Measurements from ENCODE around the gene PTPRJ.
"Not testable (repeated sequence)": the region's sequence is repeated elsewhere in the genome, so short reads cannot be mapped to it uniquely, and the experiment has no call there.

PTPRJ gene

GRCh38 chr11:48116437-48117228 is 136.3 kb downstream of the PTPRJ start:
- no peak for DNase-seq (ENCODE audit: low read depth)

- no peak for DNase-seq (ENCODE audit: low read depth)
Measured at GRCh38 chr11:48122246-48122645, 141.9 kb downstream of the PTPRJ start.

GRCh38 chr11:48122656-48123055 is 142.3 kb downstream of the PTPRJ start:
- DNase-seq (ENCODE audit: low read depth) = no peak

GRCh38 chr11:48123254-48123875 is 143.0 kb downstream of the PTPRJ start:
- DNase-seq (ENCODE audit: low read depth) = no peak

GRCh38 chr11:48123934-48124755 is 143.8 kb downstream of the PTPRJ start:
- no peak for DNase-seq (ENCODE audit: low read depth)

GRCh38 chr11:48124880-48125279 is 144.5 kb downstream of the PTPRJ start:
- DNase-seq (ENCODE audit: low read depth) = no peak

- no peak for DNase-seq (ENCODE audit: low read depth)
Measured at GRCh38 chr11:48125866-48126265, 145.5 kb downstream of the PTPRJ start.

GRCh38 chr11:48127521-48128183 is 147.3 kb downstream of the PTPRJ start:
- no peak for DNase-seq (ENCODE audit: low read depth)

- DNase-seq (ENCODE audit: low read depth) = no peak
Measured at GRCh38 chr11:48129697-48130395, 149.5 kb downstream of the PTPRJ start.

GRCh38 chr11:48134221-48134922 is 154.0 kb downstream of the PTPRJ start:
- no peak for DNase-seq (ENCODE audit: low read depth)

- DNase-seq (ENCODE audit: low read depth) = no peak
Measured at GRCh38 chr11:48138222-48138621, 157.9 kb downstream of the PTPRJ start.

GRCh38 chr11:48139896-48140295 is 159.5 kb downstream of the PTPRJ start:
- not testable (repeated sequence) for DNase-seq (ENCODE audit: low read depth)

- DNase-seq (ENCODE audit: low read depth) = peak; percentile 9
Measured at GRCh38 chr11:48141475-48142122, 161.2 kb downstream of the PTPRJ start.

- DNase-seq (ENCODE audit: low read depth) = no peak
Measured at GRCh38 chr11:48142889-48143288, 162.5 kb downstream of the PTPRJ start.

GRCh38 chr11:48148749-48149148 is 168.4 kb downstream of the PTPRJ start:
- no peak for DNase-seq (ENCODE audit: low read depth)

GRCh38 chr11:48150213-48150612 is 169.9 kb downstream of the PTPRJ start:
- DNase-seq (ENCODE audit: low read depth) = no peak

- peak; percentile 9 for DNase-seq (ENCODE audit: low read depth)
Measured at GRCh38 chr11:48154151-48154550, 173.8 kb downstream of the PTPRJ start.

- DNase-seq (ENCODE audit: low read depth) = no peak
Measured at GRCh38 chr11:48161951-48162884, 181.9 kb downstream of the PTPRJ start.

- DNase-seq (ENCODE audit: low read depth) = no peak
Measured at GRCh38 chr11:48162885-48163268, 182.5 kb downstream of the PTPRJ start.
